T-helper 17 cell (primary cell): ENCODE data around the gene FXYD2. TPM values are rescaled to one million over a fixed set of nuclear protein-coding genes. Genes with fewer than 3 reads are reported as not detected.
A peak's percentile ranks its signal among the peaks of the same experiment; 100 is the strongest.

Experiments
- ATAC-seq: fragments of 150-1000 bp; cut with Tn5 transposase; 2 replicates; pipeline ENCODE4 v1.10.0; 2021; ENCODE audit warnings: mild to moderate bottlenecking, moderate library complexity
- DNase-seq, 3 donors: peaks; one replicate each; pipeline versions ENCODE4 v3.0.0 to v3.0.0-alpha.2; 2020 to 2021
- H3K9me3 ChIP-seq: one replicate; pipeline ENCODE4 v1.7.0; 2013; ENCODE audit warnings: low read length, mild to moderate bottlenecking; ENCODE audit not compliant: control insufficient read depth, poor library complexity, severe bottlenecking
- H3K27ac Mint-ChIP-seq: one replicate; pipeline ENCODE4 v1.8.0; 2022; ENCODE audit warnings: mild to moderate bottlenecking, moderate library complexity, mixed read lengths
- H3K27me3 Mint-ChIP-seq: one replicate; pipeline ENCODE4 v1.8.0; 2022; ENCODE audit warnings: mixed read lengths
- H3K36me3 Mint-ChIP-seq: one replicate; pipeline ENCODE4 v1.8.0; 2022; ENCODE audit warnings: low read depth, mixed read lengths
- H3K4me1 Mint-ChIP-seq: one replicate; pipeline ENCODE4 v1.8.0; 2022; ENCODE audit warnings: mild to moderate bottlenecking, mixed read lengths
- H3K4me3 Mint-ChIP-seq: one replicate; pipeline ENCODE4 v1.8.0; 2022; ENCODE audit warnings: mild to moderate bottlenecking, moderate library complexity, mixed read lengths
- total RNA-seq, 4 donors: library from RNA in 2 of 4; stranded (reverse) in 2 of 4; gene quantifications; one replicate each; pipeline ENCODE4 v1.2.3 and lab custom pipeline; 2022 to 2026

FXYD2 gene
- total RNA-seq, 2 donors from 2014 or later = 1.3 TPM; not detected in 1

GRCh38 chr11:117863383-117863782 is 38.8 kb upstream of the FXYD2 start:
- peaks cover 12% of the 10 kb centered on the region for H3K4me1 Mint-ChIP-seq
- H3K27me3 Mint-ChIP-seq = peaks cover 65% of the 10 kb centered on the region
- H3K4me3 Mint-ChIP-seq = no peak overlapping the region
- peaks cover 8% of the 10 kb centered on the region for H3K36me3 Mint-ChIP-seq
- no peak overlapping the region for H3K27ac Mint-ChIP-seq
- no peak for ATAC-seq
- no peaks in the 10 kb centered on the region for H3K9me3 ChIP-seq
- no peak for DNase-seq

GRCh38 chr11:117862753-117863152 is 38.2 kb upstream of the FXYD2 start:
- no peak for ATAC-seq
- H3K9me3 ChIP-seq = no peaks in the 10 kb centered on the region
- no peak overlapping the region for H3K27ac Mint-ChIP-seq
- H3K4me3 Mint-ChIP-seq = no peak overlapping the region
- DNase-seq = no peak
- H3K4me1 Mint-ChIP-seq = peaks cover 12% of the 10 kb centered on the region
- H3K36me3 Mint-ChIP-seq = peaks cover 8% of the 10 kb centered on the region
- H3K27me3 Mint-ChIP-seq = peaks cover 62% of the 10 kb centered on the region

DNA sequence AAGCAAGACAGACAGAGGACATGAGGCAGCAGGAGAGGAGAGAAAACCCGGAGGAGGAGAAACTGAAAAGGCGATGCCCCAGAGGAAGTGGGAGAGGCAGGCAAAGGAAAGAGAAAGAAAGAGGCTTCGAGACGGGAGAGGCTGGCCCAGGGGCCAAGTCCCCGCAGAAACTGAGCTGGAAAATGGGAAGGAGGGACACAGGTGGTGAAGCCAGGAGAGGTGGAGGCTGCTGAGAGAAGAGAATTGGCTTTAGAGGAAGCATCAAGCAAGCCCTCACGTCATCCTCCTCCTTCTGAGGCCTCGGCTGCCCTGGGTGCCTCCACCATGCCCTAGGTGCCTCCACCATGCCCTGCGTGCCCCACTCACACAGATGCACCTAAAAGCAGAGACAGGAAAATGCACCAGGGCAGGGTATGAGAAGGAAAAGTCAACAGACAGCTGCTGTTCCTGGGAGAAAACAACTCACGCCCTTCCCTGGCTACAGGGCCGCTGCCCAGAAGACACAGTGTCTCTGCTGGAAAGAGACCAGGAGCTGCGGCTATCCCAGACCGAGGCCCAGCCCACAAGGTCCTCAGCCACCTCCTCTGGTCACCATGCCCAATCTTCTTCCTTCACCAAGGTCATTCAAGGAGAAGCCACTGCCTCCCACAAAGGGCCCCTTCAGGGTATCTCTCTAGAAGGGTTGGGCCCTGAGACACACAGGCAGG is 37.6 kb upstream of the FXYD2 start:
- DNase-seq = no peak
- peaks cover 57% of the 10 kb centered on the region for H3K27me3 Mint-ChIP-seq
- peaks cover 9% of the 10 kb centered on the region for H3K36me3 Mint-ChIP-seq
- H3K9me3 ChIP-seq = no peaks in the 10 kb centered on the region
- H3K4me1 Mint-ChIP-seq = peaks cover 13% of the 10 kb centered on the region
- ATAC-seq = no peak
- no peak overlapping the region for H3K4me3 Mint-ChIP-seq
- H3K27ac Mint-ChIP-seq = peak overlapping the region; percentile 54

GRCh38 chr11:117861151-117862018 is 36.8 kb upstream of the FXYD2 start:
- Mint-ChIP-seq H3K36me3 (peaks cover 14% of the 10 kb centered on the region), H3K4me1 (peaks cover 18% of the 10 kb centered on the region), H3K27me3 (peaks cover 57% of the 10 kb centered on the region), H3K4me3 (no peak overlapping the region), H3K27ac (peak overlapping the region; percentile 54)
- H3K9me3 ChIP-seq = no peaks in the 10 kb centered on the region
- ATAC-seq = no peak
- no peak for DNase-seq

- Mint-ChIP-seq H3K36me3 (peaks cover 12% of the 10 kb centered on the region), H3K27ac (no peak overlapping the region), H3K27me3 (peaks cover 59% of the 10 kb centered on the region), H3K4me1 (peaks cover 15% of the 10 kb centered on the region), H3K4me3 (no peak overlapping the region)
- DNase-seq = no peak
- no peaks in the 10 kb centered on the region for H3K9me3 ChIP-seq
- no peak for ATAC-seq
Measured at GRCh38 chr11:117860139-117860538, 35.6 kb upstream of the FXYD2 start.

DNA sequence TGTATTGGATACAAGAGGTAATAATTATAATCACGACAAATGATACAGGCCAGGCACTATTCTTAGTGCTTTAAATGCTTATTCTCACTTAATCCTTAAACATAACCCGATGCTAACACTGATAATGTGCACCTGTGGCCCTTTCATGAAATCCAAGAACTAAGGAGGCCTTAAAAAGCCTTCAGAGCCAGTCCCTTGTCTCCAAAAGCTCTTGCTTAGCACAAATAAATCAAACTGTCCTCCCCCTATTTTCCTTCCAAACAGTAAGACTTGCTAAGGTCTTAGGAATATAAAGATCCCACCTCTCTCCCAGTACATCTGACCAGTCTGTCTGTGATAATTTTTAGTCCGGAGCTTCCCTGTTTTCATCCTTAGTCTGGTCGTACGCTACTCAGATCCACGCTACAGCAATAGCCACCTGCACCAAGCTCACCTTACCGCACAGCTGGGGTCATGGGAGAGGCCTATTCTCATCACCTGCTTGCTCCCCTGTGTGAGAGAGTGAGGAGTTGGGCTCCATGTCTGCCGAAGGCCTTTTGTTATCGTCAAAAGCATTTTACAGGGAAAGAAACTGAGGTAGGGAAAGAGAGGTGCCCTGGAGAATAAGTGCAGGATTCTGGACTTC is 35.1 kb upstream of the FXYD2 start:
- Mint-ChIP-seq H3K27ac (no peak overlapping the region), H3K4me3 (no peak overlapping the region), H3K36me3 (peaks cover 9% of the 10 kb centered on the region), H3K27me3 (peaks cover 56% of the 10 kb centered on the region), H3K4me1 (peaks cover 13% of the 10 kb centered on the region)
- H3K9me3 ChIP-seq = no peaks in the 10 kb centered on the region
- ATAC-seq (no peak), DNase-seq (no peak)

DNA sequence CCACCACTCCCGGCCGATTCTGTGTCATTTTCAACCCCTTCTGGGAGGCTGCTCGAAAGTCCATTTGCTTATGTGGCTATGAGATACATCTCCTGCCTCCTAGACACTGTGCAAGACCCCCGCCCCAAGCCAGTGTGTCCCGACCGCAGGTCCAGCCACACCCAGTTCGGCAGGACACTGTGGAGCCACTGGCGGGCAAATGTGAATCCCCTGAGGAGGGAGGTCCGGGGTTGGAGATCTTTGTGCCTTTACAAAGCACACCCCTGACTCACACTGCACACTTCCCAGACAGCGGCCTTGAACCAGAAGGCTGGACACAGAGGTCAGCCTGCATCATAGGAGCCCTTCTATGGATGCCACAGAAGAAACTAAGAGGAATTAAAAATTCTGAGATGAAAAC is 34.5 kb upstream of the FXYD2 start:
- Mint-ChIP-seq H3K4me1 (peaks cover 13% of the 10 kb centered on the region), H3K27ac (no peak overlapping the region), H3K4me3 (no peak overlapping the region), H3K36me3 (peaks cover 11% of the 10 kb centered on the region), H3K27me3 (peaks cover 60% of the 10 kb centered on the region)
- H3K9me3 ChIP-seq = no peaks in the 10 kb centered on the region
- no peak for ATAC-seq
- DNase-seq = no peak

- no peaks in the 10 kb centered on the region for H3K9me3 ChIP-seq
- DNase-seq = no peak
- Mint-ChIP-seq H3K36me3 (peaks cover 11% of the 10 kb centered on the region), H3K27me3 (peaks cover 53% of the 10 kb centered on the region), H3K4me3 (no peak overlapping the region), H3K27ac (no peak overlapping the region), H3K4me1 (peaks cover 13% of the 10 kb centered on the region)
- ATAC-seq = no peak
Measured at GRCh38 chr11:117857734-117858414, 33.3 kb upstream of the FXYD2 start.

DNA sequence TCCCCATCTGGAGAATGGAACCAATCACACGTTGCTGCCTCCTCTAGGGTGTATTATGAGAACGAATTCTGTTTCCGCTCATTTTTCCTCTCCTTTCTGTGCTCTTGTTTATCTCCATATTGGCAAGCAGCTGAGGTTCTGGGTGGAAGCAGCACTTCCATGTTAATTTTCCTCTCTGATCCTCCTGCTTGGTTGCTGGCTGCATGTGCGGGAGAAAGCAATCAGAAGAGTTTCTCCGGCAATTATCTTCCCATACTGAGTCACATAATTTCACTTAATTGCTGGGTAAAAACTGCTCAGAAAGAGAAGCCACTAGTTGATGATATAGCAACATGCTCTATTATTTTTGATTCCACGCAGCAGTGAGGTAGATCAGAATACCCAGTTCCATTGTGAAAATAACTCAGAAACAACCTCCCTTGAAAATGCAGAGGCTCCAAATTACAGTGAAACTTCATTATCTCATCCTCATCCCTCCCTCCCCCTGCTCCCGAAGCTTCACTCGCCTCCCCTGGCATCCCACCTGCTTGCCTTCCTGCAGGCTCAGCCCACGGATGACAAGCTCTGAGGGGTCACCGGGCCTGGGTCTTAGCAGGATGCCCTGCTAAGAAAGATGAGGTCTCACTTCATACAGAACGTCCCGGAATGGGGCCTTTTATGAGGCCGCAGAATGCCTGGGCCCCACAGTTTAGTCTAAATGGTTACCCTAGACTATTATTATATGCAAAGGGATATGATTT is 31.5 kb upstream of the FXYD2 start:
- H3K27me3 Mint-ChIP-seq = peaks cover 39% of the 10 kb centered on the region
- no peaks in the 10 kb centered on the region for H3K9me3 ChIP-seq
- H3K27ac Mint-ChIP-seq = no peak overlapping the region
- ATAC-seq (no peak), DNase-seq (no peak)
- peaks cover 9% of the 10 kb centered on the region for H3K4me1 Mint-ChIP-seq
- no peak overlapping the region for H3K4me3 Mint-ChIP-seq
- H3K36me3 Mint-ChIP-seq = peaks cover 8% of the 10 kb centered on the region

DNA sequence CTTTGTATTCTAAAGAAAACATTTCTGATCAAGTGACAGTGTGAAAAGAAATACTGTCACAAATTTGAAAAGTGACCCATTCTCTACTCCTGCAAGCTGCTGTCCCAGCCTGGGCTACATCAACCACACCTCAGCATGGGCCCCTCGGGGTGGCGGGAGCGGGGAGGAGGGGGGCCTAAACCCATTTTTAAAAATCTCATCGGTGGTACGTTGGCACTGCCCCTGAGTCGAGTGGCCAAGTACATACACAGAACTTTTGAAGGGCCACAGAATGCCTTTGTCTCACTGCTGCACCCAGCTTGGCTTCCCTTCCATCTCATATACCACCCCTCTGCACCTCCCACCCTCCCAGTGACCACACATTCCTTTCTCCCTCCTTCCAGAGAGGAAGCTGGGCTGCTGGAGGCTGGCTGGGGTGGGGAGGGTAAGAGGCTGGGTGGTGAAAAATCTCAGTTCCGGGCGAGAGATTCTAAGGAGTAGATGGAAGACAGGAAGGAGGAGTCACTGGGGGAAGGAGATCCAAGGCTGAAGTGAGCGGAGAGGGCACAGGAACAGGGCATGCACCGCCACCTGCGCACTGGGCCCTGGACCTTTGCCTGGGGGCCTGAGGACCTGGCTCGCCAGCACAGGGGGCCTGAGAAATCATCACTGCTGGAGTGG is 30.8 kb upstream of the FXYD2 start:
- H3K4me3 Mint-ChIP-seq = no peak overlapping the region
- peaks cover 9% of the 10 kb centered on the region for H3K4me1 Mint-ChIP-seq
- DNase-seq (no peak), ATAC-seq (no peak)
- no peaks in the 10 kb centered on the region for H3K9me3 ChIP-seq
- H3K27me3 Mint-ChIP-seq = peaks cover 35% of the 10 kb centered on the region
- no peak overlapping the region for H3K27ac Mint-ChIP-seq
- H3K36me3 Mint-ChIP-seq = peaks cover 8% of the 10 kb centered on the region

- Mint-ChIP-seq H3K27ac (no peak overlapping the region), H3K27me3 (peaks cover 26% of the 10 kb centered on the region), H3K4me3 (no peak overlapping the region)
Measured at GRCh38 chr11:117852309-117852708, 27.8 kb upstream of the FXYD2 start.

GRCh38 chr11:117851852-117852251 is 27.3 kb upstream of the FXYD2 start:
- Mint-ChIP-seq H3K27me3 (peaks cover 22% of the 10 kb centered on the region), H3K4me3 (no peak overlapping the region), H3K27ac (no peak overlapping the region), H3K36me3 (peaks cover 8% of the 10 kb centered on the region), H3K4me1 (peaks cover 10% of the 10 kb centered on the region)
- DNase-seq (no peak), ATAC-seq (no peak)
- H3K9me3 ChIP-seq = no peaks in the 10 kb centered on the region

More at GRCh38 chr11:117852309-117852708, 27.8 kb upstream of the FXYD2 start:
- Mint-ChIP-seq H3K4me1 (peaks cover 12% of the 10 kb centered on the region), H3K36me3 (peaks cover 10% of the 10 kb centered on the region)
- ATAC-seq (no peak), DNase-seq (no peak)
- H3K9me3 ChIP-seq = no peaks in the 10 kb centered on the region
